Measurements from ENCODE around the gene OR51B6. TPM values are rescaled to one million over a fixed set of nuclear protein-coding genes. Genes with fewer than 3 reads are reported as not detected.
"Not testable (repeated sequence)": the region's sequence is repeated elsewhere in the genome, so short reads cannot be mapped to it uniquely, and the experiment has no call there.

OR51B6 gene
- total RNA-seq, 1 donor from 2014 or later = not detected

DNA sequence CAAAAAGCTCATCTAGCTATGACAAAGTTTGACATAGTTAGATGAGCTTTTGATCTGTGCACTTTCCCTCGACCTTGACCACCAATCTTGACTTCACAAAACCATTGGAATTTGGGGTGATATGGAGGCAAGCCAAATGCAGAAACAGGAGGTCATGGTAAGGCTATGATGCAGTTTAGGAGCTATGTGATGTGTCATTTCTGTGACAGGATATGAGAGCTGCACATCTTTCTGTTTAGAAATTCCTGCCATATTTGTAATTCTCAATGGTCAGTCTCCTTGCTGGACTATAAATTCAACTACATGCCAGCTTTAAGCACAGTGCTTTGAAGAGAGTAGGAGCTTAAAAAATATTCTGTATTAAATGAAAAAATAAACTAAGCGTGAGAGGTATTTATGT is 12.9 kb downstream of the OR51B6 start:
- no peak for DNase-seq (ENCODE audit: extremely low read depth, low read depth, low spot score)

DNA sequence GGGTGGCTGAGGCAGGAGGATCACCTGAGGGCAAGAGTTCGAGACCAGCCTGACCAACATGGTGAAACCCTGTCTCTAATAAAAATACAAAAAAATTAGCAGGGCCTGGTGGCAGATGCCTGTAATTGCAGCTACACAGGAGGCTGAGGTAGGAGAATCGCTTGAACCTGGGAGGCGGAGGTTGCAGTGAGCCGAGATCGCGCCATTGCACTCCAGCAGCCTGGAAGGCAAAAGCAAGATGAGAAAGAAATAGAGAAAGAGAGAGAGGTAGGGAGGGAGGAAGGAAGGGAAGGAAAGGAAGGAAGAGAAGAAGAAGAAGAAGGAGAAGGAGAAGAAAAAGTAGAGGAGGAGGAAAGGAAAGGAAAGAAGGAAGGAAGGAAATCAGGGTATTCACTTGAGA is 15.1 kb downstream of the OR51B6 start:
- not testable (repeated sequence) for DNase-seq (ENCODE audit: extremely low read depth, low read depth, low spot score)

DNA sequence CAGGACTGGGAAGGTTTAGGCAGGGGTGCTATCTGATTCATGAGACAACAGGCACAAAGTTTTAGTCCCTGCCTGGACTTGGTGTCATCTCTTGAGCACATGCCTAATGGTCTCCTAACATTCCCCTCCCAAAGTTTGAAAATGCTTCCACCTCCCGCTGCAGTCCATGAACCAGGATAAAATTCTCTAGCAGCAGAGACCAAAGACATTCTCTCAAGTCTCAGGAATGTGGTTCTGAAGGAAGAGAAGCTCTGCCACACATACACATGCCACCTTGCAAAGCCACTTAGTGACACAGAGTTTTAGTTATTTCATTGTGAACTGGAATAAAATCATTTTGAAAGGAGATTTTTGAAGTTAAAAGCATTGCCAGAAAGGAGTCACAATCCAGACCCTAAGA is 15.5 kb downstream of the OR51B6 start:
- no peak for DNase-seq (ENCODE audit: extremely low read depth, low read depth, low spot score)

DNA sequence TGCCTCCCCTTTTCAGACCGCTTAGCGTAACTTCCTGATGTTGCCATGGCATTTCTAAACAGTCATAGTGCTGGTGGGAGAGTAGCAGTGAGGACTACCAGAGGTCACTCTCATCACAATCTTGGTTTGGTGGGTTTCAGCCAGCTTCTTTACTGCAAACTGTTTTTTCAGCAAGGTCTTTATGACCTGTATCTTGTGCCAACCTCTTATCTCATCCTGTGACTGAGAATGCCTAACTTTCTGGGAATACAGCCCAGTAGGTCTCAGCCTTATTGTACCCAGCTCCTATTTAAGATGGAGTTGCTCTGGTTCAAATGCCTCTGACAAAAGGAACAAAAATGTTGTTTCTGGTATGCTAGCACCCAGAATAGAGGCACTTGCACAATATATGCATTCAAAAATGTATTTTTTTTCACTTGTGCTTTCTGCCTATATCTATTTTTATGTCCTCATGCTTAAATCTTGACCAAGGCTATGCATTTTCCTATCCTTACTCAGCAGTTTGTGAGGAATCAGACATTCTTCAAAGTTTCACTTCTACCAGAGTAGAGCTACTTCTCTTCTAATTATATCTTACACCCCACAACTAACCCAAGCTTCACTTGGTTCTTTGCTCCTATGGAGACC is 16.3 kb downstream of the OR51B6 start:
- DNase-seq (ENCODE audit: extremely low read depth, low read depth, low spot score) = peak; percentile 50

DNA sequence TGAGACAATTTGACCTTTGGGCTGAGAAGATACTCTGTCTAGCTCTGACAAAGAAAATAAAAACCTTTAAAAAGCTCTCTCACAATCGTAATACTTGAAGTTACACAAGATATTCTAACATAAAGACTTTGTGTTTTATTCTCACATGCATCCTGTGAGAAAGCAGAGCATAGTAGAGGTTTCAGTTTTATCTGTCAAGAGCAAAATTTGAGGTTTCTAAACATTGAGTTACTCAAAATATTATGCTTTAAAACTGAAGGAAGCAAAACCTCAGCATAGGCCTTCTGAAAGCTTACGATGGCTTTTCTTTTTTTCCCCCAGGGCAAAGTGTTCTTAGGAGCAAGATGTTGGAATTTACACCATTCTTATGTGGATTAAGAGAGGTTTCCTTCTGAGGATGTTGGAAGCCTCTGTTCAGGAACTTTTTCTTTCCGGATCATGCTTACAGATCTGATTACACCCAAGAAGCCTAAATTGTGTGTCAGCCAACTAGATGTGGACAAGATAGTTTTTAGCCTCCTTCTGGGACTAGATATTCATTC is 17.3 kb downstream of the OR51B6 start:
- DNase-seq (ENCODE audit: extremely low read depth, low read depth, low spot score) = no peak

DNA sequence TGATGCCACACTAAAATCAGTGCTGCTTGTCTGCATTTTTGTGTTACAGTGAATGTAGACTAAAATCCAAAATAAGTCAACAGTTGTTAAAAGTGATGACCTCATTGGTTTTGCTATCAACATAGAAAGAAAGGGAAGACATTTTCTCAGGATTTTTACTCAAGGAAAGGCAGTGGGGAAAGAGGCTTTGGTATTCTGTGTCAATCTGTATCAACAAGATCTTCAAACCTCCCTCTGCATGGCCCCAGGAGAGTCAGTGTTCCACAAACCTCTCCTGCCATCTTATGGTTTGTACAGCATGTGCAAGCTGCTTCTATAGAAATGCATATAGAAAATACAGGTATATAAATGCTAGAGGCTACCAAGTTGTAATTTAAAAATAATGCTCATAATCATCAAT is 18.5 kb downstream of the OR51B6 start:
- no peak for DNase-seq (ENCODE audit: extremely low read depth, low read depth, low spot score)

DNA sequence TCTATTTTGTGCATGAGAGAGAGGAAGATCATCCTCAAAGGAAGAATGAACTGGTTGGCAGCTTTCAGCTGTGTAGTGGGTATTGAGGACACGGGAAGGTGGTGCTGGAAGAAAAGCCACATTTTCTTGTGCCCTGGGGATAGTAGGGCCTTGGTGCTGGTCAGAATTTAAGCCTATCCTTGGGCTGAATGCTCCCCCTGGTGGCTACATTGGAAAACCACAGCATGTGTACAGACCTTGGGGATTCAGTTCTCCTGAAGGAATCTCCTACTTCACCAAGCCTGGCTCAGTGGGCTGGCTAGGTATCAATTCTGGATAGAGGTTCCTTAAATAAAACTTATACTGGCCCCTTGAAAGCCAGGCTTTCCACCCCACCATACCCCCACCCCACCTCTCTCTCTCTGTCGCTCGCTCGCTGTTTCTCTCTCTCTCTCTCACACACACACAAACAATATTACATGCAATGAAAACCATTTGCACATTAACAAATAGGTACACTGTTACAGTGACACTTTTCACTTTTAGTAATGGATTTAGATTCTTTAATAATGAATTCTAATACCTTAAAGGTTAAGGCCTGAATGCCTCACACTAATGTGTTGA is 29.5 kb downstream of the OR51B6 start:
- DNase-seq (ENCODE audit: extremely low read depth, low read depth, low spot score) = no peak

DNA sequence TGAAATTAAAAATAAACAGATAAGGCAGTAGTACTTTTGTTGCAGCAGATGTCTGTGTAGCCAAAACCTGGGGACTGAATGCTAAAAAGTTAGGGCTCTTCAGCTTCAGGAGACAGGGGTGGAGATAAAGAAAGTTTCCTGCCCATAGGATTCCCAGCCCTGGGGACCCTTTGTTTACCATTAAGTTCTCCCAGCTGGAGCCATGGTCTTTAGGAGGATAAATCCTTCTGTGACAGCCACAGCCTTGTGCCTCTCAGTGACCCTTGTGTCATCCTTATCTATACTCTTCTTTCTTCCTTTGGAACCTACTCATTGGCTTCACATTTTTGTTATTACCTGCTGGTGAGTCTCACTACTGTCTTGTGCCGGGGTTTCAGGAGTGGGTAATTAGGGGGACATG is 32.3 kb downstream of the OR51B6 start, which contains the start of gene OR51M1:
TSS of gene OR51M1 (plus strand) at position 237 of the 400 bp plus-strand sequence. CDS start 5,587 bp downstream, outside the sequence.
- DNase-seq (ENCODE audit: extremely low read depth, low read depth, low spot score) = no peak

DNA sequence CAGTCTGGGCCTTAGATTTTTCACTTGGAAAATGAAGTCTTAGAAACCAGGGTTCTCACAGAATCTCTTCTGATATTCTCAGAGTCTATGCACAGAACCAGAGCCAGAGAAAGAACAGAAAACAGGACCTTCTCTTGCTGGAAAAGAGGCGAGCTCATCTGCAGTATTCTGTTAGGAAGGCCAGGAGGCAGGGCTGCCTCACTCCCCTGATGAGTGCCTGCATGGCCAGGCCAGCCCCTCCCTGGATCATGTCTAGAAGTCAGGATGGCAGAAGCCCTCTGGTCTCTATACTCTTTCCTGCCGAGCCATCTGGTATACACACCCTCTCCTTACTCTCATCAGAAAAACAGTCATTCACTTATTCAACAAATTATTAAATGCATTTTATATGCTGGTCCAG is 33.0 kb downstream of the OR51B6 start:
- no peak for DNase-seq (ENCODE audit: extremely low read depth, low read depth, low spot score)

DNA sequence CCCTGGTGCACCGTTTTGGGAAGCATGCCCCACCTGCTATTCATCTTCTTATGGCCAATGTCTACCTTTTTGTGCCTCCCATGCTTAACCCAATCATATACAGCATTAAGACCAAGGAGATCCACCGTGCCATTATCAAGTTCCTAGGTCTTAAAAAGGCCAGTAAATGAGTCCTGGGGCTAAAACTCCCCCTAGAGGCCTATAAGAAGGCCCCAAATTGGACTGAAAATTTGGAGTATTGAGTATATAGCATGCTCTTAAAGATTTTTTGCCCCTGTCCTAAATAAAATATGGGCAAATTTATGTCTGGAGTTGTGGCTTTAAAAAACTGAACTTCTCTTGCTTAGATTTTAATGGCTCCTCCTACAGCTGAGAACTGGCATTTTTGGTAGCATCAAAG is 38.9 kb downstream of the OR51B6 start:
- no peak for DNase-seq (ENCODE audit: extremely low read depth, low read depth, low spot score)

DNA sequence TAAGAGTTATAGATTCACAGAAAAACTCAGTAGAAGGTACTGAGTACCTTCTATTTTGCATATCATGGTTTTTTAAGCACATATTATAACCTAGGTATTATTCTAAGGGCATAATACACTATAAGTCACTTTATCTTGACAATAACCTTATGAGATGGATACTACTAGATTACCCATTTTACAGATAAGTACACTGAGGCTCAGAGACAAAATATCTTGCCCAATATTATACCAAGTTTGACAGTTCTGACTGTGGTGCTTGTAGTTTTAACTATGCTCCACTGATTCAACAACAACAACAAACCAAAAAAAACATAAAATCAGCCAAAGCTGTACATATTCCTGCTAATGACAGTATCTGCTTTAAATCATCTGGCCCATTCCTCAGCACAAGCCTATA is 42.8 kb downstream of the OR51B6 start:
- DNase-seq (ENCODE audit: extremely low read depth, low read depth, low spot score) = no peak

DNA sequence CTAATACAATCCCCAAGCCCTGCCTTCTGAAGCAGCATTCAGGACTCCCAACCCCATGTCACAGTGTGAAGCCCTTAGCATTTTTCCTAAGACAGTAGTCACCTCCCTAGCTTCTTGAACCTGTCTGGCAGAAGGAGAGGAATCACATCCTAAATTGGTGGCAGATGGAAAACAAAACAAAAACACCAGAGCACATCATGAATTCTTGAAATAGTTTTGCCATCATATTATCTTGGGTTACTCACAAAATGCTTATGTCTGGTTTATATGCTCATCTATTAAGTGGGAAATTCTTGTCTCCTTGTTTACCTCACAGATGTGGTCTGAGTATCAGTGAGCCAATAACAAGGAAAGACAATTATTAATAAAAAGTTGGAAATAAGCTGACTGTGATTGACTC is 47.6 kb downstream of the OR51B6 start:
- DNase-seq (ENCODE audit: extremely low read depth, low read depth, low spot score) = no peak

Other genes with a start within 250 kb of the OR51B6 start
- gene OR52A5, start 213.2 kb upstream of the OR51B6 start, total RNA-seq = not detected in 2 replicates
- gene OR52A1, start 196.8 kb upstream of the OR51B6 start, total RNA-seq = not detected in 2 replicates
- not detected in 2 replicates for gene OR51V1, start 150.8 kb upstream of the OR51B6 start, total RNA-seq
- gene HBB, start 124.4 kb upstream of the OR51B6 start, total RNA-seq = not detected in 2 replicates
- not detected in 2 replicates for gene HBD, start 117.0 kb upstream of the OR51B6 start, total RNA-seq
- gene HBG1, start 101.7 kb upstream of the OR51B6 start, total RNA-seq = not detected in 2 replicates
- not detected in 2 replicates for gene HBG2, start 96.7 kb upstream of the OR51B6 start, total RNA-seq
- not detected in 2 replicates for gene HBE1, start 81.6 kb upstream of the OR51B6 start, total RNA-seq
- gene OR51B4, start 49.6 kb upstream of the OR51B6 start, total RNA-seq = not detected in 2 replicates
- not detected in 2 replicates for gene OR51B2, start 27.2 kb upstream of the OR51B6 start, total RNA-seq
- not detected in 2 replicates for gene OR51B5, start 8.0 kb upstream of the OR51B6 start, total RNA-seq
- gene OR51M1, start 32.3 kb downstream of the OR51B6 start, total RNA-seq = not detected in 2 replicates
- not detected in 2 replicates for gene OR51Q1, start 70.6 kb downstream of the OR51B6 start, total RNA-seq
- not detected in 2 replicates for gene OR51I1, start 90.0 kb downstream of the OR51B6 start, total RNA-seq
- gene OR51I2, start 97.8 kb downstream of the OR51B6 start, total RNA-seq = not detected in 2 replicates
- not detected in 2 replicates for gene OR52D1, start 137.2 kb downstream of the OR51B6 start, total RNA-seq
- not detected in 2 replicates for gene UBQLN3, start 158.4 kb downstream of the OR51B6 start, total RNA-seq
- gene UBQLNL, start 165.2 kb downstream of the OR51B6 start, total RNA-seq = 0.24 and 0.53 TPM in 2 replicates
- gene OR52H1, start 197.0 kb downstream of the OR51B6 start, total RNA-seq = not detected in 2 replicates
- gene OR52B6, start 229.4 kb downstream of the OR51B6 start, total RNA-seq = not detected in 2 replicates
- gene TRIM6, start 245.1 kb downstream of the OR51B6 start, total RNA-seq = 1.5 and 5.1 TPM in 2 replicates

All from glomerular endothelial cell (primary cell).